Upper lobe of left lung (tissue), 4 donors: Measurements from ENCODE around the gene SH3RF1.

Experiments
- EP300 ChIP-seq, 4 donors: sonication (generic); formaldehyde crosslinking; IDR thresholded peaks; one replicate each; pipeline ENCODE4 v1.5.1; 2017; ENCODE audit warnings: antibody characterized with exemption in 4 of 4, control low read depth in 2 of 4
- POLR2A ChIP-seq, 4 donors: fragments of 450-650 bp; IDR thresholded peaks; one replicate each; pipeline ENCODE4 v1.5.1; 2016 to 2017; ENCODE audit warnings: antibody characterized with exemption in 4 of 4, mild to moderate bottlenecking in 2 of 4
- POLR2AphosphoS5 ChIP-seq, 2 donors: sonication (generic); formaldehyde crosslinking; IDR thresholded peaks; one replicate each; pipeline ENCODE4 v1.5.1; 2017; ENCODE audit warnings: antibody characterized with exemption in 2 of 2
- TF ChIP-seq, protein P1 (sequence below), 6 experiments: fragments of 450-650 bp in 4 of 6; fragments of 200-600 bp in 2 of 6; sonication (generic) in 2 of 6; IDR thresholded peaks; one replicate each; pipeline ENCODE4 v1.5.1; 2016 to 2019; ENCODE audit warnings: antibody characterized with exemption in 6 of 6

DNA sequence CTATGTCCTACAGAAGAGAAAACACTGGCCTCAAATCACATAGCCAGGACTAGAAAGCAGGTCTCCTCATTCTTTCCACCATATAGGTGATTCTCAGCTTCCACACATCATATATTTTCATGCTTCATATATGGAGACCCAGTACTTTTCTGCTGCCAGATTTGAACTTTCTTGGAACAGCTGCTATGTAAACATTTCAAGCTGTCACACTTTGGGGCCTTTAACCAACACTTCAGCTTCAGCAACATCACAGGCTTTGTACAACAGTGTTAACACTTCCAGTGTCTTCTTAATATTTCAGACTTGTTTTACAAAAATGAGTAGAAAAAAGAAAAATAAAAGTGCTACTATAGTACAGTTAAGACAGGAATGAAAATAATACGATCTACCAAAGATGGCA, 12.6 kb downstream of the SH3RF1 start:
- TF ChIP-seq, protein P1, sequence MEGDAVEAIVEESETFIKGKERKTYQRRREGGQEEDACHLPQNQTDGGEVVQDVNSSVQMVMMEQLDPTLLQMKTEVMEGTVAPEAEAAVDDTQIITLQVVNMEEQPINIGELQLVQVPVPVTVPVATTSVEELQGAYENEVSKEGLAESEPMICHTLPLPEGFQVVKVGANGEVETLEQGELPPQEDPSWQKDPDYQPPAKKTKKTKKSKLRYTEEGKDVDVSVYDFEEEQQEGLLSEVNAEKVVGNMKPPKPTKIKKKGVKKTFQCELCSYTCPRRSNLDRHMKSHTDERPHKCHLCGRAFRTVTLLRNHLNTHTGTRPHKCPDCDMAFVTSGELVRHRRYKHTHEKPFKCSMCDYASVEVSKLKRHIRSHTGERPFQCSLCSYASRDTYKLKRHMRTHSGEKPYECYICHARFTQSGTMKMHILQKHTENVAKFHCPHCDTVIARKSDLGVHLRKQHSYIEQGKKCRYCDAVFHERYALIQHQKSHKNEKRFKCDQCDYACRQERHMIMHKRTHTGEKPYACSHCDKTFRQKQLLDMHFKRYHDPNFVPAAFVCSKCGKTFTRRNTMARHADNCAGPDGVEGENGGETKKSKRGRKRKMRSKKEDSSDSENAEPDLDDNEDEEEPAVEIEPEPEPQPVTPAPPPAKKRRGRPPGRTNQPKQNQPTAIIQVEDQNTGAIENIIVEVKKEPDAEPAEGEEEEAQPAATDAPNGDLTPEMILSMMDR (IDR thresholded peaks at IDR 0.05) = no peak
- TF ChIP-seq POLR2A (IDR thresholded peaks at IDR 0.05) (no peak), POLR2AphosphoS5 (IDR thresholded peaks at IDR 0.05) (no peak), EP300 (IDR thresholded peaks at IDR 0.05) (no peak)
